IMR-90 (cell line): ENCODE data around the gene GDPD2.

Experiments
- BHLHE40 ChIP-seq: fragments of 150-350 bp; IDR thresholded peaks from 2 replicates; pipeline ENCODE4 v1.6.1; 2016; ENCODE audit warnings: mild to moderate bottlenecking, low read depth, low read length
- CEBPB ChIP-seq: IDR thresholded peaks from 2 replicates; pipeline ENCODE4 v1.6.1; 2012; ENCODE audit warnings: low read depth, low read length, improper control_type of control experiment
- CHD1 ChIP-seq: IDR thresholded peaks from 2 replicates; pipeline ENCODE4 v1.6.1; 2012; ENCODE audit warnings: low read depth, low read length, improper control_type of control experiment
- CTCF ChIP-seq: conservative IDR thresholded peaks from 2 replicates; pipeline ENCODE4 v1.5.1; 2012; ENCODE audit warnings: mild to moderate bottlenecking, low read depth, low read length, improper control_type of control experiment
- ELK1 ChIP-seq: fragments of 150-350 bp; IDR thresholded peaks from 2 replicates; pipeline ENCODE4 v1.6.1; 2016; ENCODE audit warnings: low read depth, mild to moderate bottlenecking, low read length, moderate library complexity, borderline replicate concordance
- MAZ ChIP-seq: IDR thresholded peaks from 2 replicates; pipeline ENCODE4 v1.6.1; 2012; ENCODE audit warnings: low read depth, mild to moderate bottlenecking, low read length, improper control_type of control experiment, moderate library complexity, borderline replicate concordance
- MXI1 ChIP-seq: IDR thresholded peaks from 2 replicates; pipeline ENCODE4 v1.6.1; 2012; ENCODE audit warnings: low read depth, mild to moderate bottlenecking, low read length, moderate library complexity, borderline replicate concordance
- POLR2A ChIP-seq: IDR thresholded peaks from 2 replicates; pipeline ENCODE4 v1.6.1; 2012; ENCODE audit warnings: mild to moderate bottlenecking, low read depth, low read length
- RAD21 ChIP-seq: IDR thresholded peaks from 2 replicates; pipeline ENCODE4 v1.6.1; 2012; ENCODE audit warnings: low read length, improper control_type of control experiment
- RCOR1 ChIP-seq: IDR thresholded peaks from 2 replicates; pipeline ENCODE4 v1.6.1; 2012; ENCODE audit warnings: mild to moderate bottlenecking, low read length, improper control_type of control experiment; ENCODE audit not compliant: insufficient replicate concordance
- RFX5 ChIP-seq: IDR thresholded peaks from 2 replicates; pipeline ENCODE4 v1.8.0; 2012; ENCODE audit warnings: low read depth, mild to moderate bottlenecking, low read length, moderate library complexity
- USF2 ChIP-seq: fragments of 150-350 bp; IDR thresholded peaks from 2 replicates; pipeline ENCODE4 v1.6.1; 2017; ENCODE audit warnings: mild to moderate bottlenecking, antibody characterized with exemption, low read length, low read depth

GRCh38 chrX:70439016-70439415 is 15.9 kb downstream of the GDPD2 start:
- TF ChIP-seq CTCF (no peak), CHD1 (no peak), RFX5 (no peak), RCOR1 (no peak), CEBPB (no peak), POLR2A (no peak), MAZ (no peak), BHLHE40 (no peak), RAD21 (no peak), ELK1 (no peak), USF2 (no peak), MXI1 (no peak)
